Measurements from ENCODE around the gene USP33.

DNA sequence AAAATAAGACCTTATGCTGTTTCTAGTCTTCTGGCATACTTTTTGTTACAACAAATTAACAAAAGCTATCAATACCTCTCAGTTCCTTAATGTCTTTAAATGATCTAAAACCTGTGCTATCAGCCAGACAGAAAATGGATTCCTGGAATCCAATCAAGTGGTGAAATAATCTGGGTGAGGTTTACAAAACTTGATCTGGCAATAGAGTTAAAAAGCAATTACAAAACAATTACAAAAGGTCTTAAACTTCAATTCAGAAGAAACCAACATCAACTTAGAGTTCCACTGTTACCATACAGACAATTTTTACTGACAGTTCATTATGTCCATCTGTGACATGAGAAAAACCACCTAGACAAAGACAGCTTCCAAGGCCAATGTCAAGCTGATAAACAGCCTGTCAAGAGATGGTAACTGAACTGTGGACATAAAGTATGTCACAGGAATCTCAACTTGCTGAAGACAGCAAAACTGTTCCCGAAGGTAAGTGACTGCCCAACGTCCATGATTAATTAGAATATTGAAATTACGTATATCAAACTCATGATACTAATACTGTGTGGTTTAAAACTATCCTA lies 94.6 kb downstream of the USP33 start:
- no peak for TF ChIP-seq EP300 (IDR thresholded peaks at IDR 0.05)
- TF ChIP-seq POLR2A (IDR thresholded peaks at IDR 0.05): no peak
